ENCODE data around the gene CLSTN3. TPM values are rescaled to one million over a fixed set of nuclear protein-coding genes. Genes with fewer than 3 reads are reported as not detected.

CLSTN3 gene
- total and polyA plus RNA-seq, 12 donors = 3.7 to 16.8 (median 6.0) TPM

DNA sequence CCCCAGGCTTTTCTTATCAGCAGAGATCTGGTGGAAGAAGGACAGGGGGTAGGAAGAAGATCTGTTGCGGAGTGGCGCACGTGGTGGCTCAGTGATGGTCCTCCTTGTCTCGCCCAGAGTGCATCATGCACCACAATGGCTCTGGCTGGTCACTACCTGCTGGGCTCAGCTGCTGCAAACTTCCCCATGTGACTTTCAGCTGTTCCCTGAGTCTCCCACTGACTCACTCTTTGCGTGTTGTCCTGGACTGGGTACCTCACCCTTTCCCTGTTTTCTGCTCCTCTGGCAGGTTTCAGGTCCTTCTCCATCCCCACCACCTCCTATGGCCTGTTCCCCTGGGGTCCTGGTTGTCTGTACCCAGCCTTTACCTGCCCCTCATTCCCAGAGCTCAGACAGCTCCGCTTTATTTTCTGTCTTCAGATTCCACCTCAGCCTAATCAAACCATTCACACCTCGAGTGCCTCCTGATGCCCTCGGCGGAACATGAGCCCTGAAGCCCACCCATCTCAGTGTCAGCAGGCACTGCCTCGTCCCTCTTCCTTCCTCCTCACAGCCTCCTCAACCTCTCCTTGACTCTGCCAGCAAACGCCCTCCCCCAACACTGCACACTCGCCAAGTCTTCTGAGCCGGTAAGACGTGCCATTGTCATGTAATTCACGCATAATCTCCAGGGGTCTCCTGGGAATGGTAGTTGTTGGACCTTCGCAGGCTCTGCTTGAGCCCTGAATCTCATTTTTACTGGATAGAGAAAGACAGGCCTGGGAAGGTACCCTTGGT lies 39.8 kb upstream of the CLSTN3 start:
- TF ChIP-seq, protein P1, sequence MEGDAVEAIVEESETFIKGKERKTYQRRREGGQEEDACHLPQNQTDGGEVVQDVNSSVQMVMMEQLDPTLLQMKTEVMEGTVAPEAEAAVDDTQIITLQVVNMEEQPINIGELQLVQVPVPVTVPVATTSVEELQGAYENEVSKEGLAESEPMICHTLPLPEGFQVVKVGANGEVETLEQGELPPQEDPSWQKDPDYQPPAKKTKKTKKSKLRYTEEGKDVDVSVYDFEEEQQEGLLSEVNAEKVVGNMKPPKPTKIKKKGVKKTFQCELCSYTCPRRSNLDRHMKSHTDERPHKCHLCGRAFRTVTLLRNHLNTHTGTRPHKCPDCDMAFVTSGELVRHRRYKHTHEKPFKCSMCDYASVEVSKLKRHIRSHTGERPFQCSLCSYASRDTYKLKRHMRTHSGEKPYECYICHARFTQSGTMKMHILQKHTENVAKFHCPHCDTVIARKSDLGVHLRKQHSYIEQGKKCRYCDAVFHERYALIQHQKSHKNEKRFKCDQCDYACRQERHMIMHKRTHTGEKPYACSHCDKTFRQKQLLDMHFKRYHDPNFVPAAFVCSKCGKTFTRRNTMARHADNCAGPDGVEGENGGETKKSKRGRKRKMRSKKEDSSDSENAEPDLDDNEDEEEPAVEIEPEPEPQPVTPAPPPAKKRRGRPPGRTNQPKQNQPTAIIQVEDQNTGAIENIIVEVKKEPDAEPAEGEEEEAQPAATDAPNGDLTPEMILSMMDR (IDR thresholded peaks at IDR 0.05) = no peak
- Histone ChIP-seq H3K4me1 (peaks cover 0 to 26% (median 16%) of the 10 kb centered on the region in 9 donors), H3K27ac (peak overlapping the region in 8 of 10 donors; percentile 9 to 84 (median 79)), H3K36me3 (peaks cover 0 to 45% (median 4%) of the 10 kb centered on the region in 9 donors), H3K9me3 (no peaks in the 10 kb centered on the region), H3K4me3 (peak overlapping the region in 8 of 10 donors; percentile 37 to 67 (median 60)), H3K27me3 (no peaks in the 10 kb centered on the region)
- peak in 1 of 8 donors; percentile 18 for ATAC-seq
- intact Hi-C loops (cut with DNase I) = loop anchor here in 6 of 10 donors (5.0 to 10.0 kb wide), 6 partner anchors 123 to 168 kb away; partner anchors contain the start of genes C12orf57 (in 3 of the 6) and RNU7-1 (in 3 of the 6)
- DNase-seq = no peak
- 78% methylated on average over 16 of the region's 16 CpGs for WGBS, 2 donors

- Histone ChIP-seq H3K27me3 (no peaks in the 10 kb centered on the region), H3K4me3 (peak overlapping the region in 9 of 10 donors; percentile 37 to 67 (median 59)), H3K4me1 (peaks cover 0 to 26% (median 16%) of the 10 kb centered on the region in 9 donors), H3K36me3 (peaks cover 0 to 38% (median 0%) of the 10 kb centered on the region in 9 donors), H3K27ac (peak overlapping the region; percentile 46 to 84 (median 79)), H3K9me3 (no peaks in the 10 kb centered on the region)
- WGBS, 2 donors = 84 to 87% methylated on average over 7 of the region's 7 CpGs
- peak in 1 of 8 donors; percentile 2 for ATAC-seq
- DNase-seq = no peak
- intact Hi-C loops (cut with DNase I) = loop anchor here in 6 of 10 donors (5.0 to 10.0 kb wide), 6 partner anchors 124 to 169 kb away; partner anchors contain the start of genes C12orf57 (in 3 of the 6) and RNU7-1 (in 3 of the 6)
- TF ChIP-seq, protein P1 (IDR thresholded peaks at IDR 0.05) = no peak
Observed at GRCh38 chr12:7091171-7091570, 39.0 kb upstream of the CLSTN3 start.

DNA sequence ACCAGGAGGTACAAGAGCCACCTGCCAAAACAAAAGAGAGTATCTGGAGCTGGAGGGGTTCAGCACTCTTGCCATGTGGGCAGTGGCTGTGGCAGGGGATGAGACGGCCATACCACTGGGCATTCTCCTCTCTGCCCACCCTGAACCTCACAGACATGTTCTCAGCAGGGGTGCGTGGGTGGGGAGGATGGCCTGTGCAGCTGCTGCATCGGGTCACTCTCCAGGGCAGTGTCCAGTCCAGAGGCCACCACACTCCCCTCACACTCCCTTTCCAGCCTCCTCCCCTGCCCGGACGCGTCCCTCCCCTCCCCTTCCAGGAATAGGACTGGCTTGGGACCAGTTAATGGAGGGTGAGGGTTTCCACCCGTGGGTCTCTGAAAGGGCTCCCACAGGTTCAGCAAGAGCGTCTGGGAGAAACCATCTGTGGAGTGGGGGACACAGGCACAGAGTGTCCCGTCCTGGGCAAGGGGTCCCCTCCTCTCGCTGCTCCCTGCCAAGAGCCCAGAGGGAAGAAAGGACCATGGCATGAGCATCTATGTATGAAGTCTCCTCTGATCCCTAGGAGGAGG lies 38.4 kb upstream of the CLSTN3 start:
- DNase-seq = peak; percentile 50 to 51
- Histone ChIP-seq H3K4me1 (peaks cover 0 to 26% (median 16%) of the 10 kb centered on the region in 9 donors), H3K27ac (peak overlapping the region; percentile 46 to 84 (median 79)), H3K27me3 (no peaks in the 10 kb centered on the region), H3K9me3 (no peaks in the 10 kb centered on the region), H3K4me3 (peak overlapping the region; percentile 9 to 67 (median 58)), H3K36me3 (peaks cover 0 to 37% (median 0%) of the 10 kb centered on the region in 9 donors)
- intact Hi-C loops (cut with DNase I) = loop anchor here in 8 of 10 donors (1.0 to 10.0 kb wide), 9 partner anchors 23 to 169 kb away; partner anchors contain the start of genes C1S (in 8 of the 8), C12orf57 (in 3 of the 8) and RNU7-1 (in 3 of the 8)
- peak; percentile 42 to 83 (median 76) for ATAC-seq
- TF ChIP-seq, protein P1 (IDR thresholded peaks at IDR 0.05) = no peak
- 31 to 40% methylated on average over 10 of the region's 10 CpGs for WGBS, 2 donors

Measured in heart right ventricle (tissue), 16 donors.